K562 (cell line): ENCODE data around the gene TIMM9. TPM values are rescaled to one million over a fixed set of nuclear protein-coding genes. Genes with fewer than 3 reads are reported as not detected.

ENCODE experiments used
- ATAC-seq: fragments of 200-7000 bp; cut with Tn5 transposase; 3 replicates; pipeline ENCODE4 v1.9.1; 2020; ENCODE audit warnings: moderate library complexity
- BruUV-seq: library from RNA; stranded (reverse); fragments of 400-500 nt; replicated peaks from 2 replicates; lab custom pipeline; 2021; lab: Mats Ljungman, UMichigan
- CTCF ChIA-PET: fragments of 300-600 bp; formaldehyde crosslinking; extraction: SDS; loops from one replicate; lab custom pipeline; 2021; ENCODE audit warnings: low intra/inter-chr PET ratio; lab: Yijun Ruan, JAX
- POLR2A ChIA-PET: fragments of 300-600, 350-650 bp; sonication (Branson Sonifier 250); formaldehyde crosslinking; extraction: SDS; loops from one replicate; lab custom pipeline; 2021; ENCODE audit warnings: antibody characterized with exemption, inconsistent platforms; lab: Yijun Ruan, JAX
- DNase-seq, 4 experiments: peaks; one replicate each; pipeline versions ENCODE4 v3.0.0 to v3.0.0-alpha.2; 2011 to 2018; ENCODE audit warnings: low spot score in 3 of 4, mixed read lengths in 3 of 4; ENCODE audit errors: extremely low read depth in 1 of 4
- FAIRE-seq: peaks from 2 replicates; lab custom pipeline; 2011; peaks lifted over from hg19 to GRCh38; lab: Jason Lieb, UNC
- H2AFZ ChIP-seq: 2 replicates; pipeline ENCODE4 v1.6.0; 2011; ENCODE audit warnings: low read depth, low read length, control low read depth, inconsistent platforms
- H3K27ac ChIP-seq: fragments of 200-600 bp; 3 replicates; pipeline ENCODE4 v1.8.0; 2011; ENCODE audit warnings: low read depth, mild to moderate bottlenecking, control low read depth, inconsistent platforms, low read length, moderate library complexity, mixed read lengths; ENCODE audit errors: extremely low read depth
- H3K27me3 ChIP-seq, 2 experiments: fragments of 300-600 bp in 1 of 2; 2 replicates in 1 of 2; 3 replicates in 1 of 2; pipeline versions ENCODE4 v1.6.0 to v1.8.0; 2011; ENCODE audit warnings: inconsistent platforms in 2 of 2, low read length in 2 of 2, mild to moderate bottlenecking in 1 of 2, mixed read lengths in 1 of 2, moderate library complexity in 1 of 2; ENCODE audit not compliant: control insufficient read depth in 2 of 2, insufficient read depth in 2 of 2
- H3K36me3 ChIP-seq: fragments of 300-600 bp; 3 replicates; pipeline ENCODE4 v1.8.0; 2011; ENCODE audit warnings: mild to moderate bottlenecking, low read length, inconsistent platforms; ENCODE audit not compliant: control insufficient read depth, insufficient read depth
- H3K4me1 ChIP-seq, 2 experiments: fragments of 200-600 bp in 1 of 2; replicated peaks in 1 of 2; 2 replicates in 1 of 2; 3 replicates in 1 of 2; pipeline versions ENCODE4 v1.5.1 to v1.8.0; 2011; ENCODE audit warnings: inconsistent platforms in 2 of 2, low read length in 2 of 2, mild to moderate bottlenecking in 1 of 2, mixed read lengths in 1 of 2, moderate library complexity in 1 of 2; ENCODE audit not compliant: control insufficient read depth in 2 of 2, insufficient read depth in 2 of 2
- H3K4me2 ChIP-seq: 2 replicates; pipeline ENCODE4 v1.6.1; 2011; ENCODE audit warnings: low read length, control low read depth, inconsistent platforms, mixed read lengths; ENCODE audit not compliant: insufficient read depth
- H3K4me3 ChIP-seq: fragments of 200-600 bp; sonication (generic), shearing (Covaris generic); 2 replicates; pipeline ENCODE4 v1.5.1; 2016; ENCODE audit warnings: control low read depth, inconsistent platforms
- H3K79me2 ChIP-seq: fragments of 200-600 bp; 3 replicates; pipeline ENCODE4 v1.8.0; 2011; ENCODE audit warnings: low read length, inconsistent platforms; ENCODE audit not compliant: control insufficient read depth, insufficient read depth
- H3K9ac ChIP-seq, 2 experiments: 2 replicates each; pipeline versions ENCODE4 v1.6.0 to v1.6.1; 2011; ENCODE audit warnings: low read depth in 2 of 2, low read length in 2 of 2, control low read depth in 1 of 2, inconsistent platforms in 1 of 2, mild to moderate bottlenecking in 1 of 2, mixed read lengths in 1 of 2; ENCODE audit not compliant: insufficient read depth in 1 of 2
- H3K9me1 ChIP-seq: one replicate; pipeline ENCODE4 v1.6.0; 2011; ENCODE audit warnings: inconsistent platforms, mild to moderate bottlenecking, low read length, moderate library complexity; ENCODE audit not compliant: control insufficient read depth, insufficient read depth
- H3K9me3 ChIP-seq: replicated peaks from 2 replicates; pipeline ENCODE4 v1.5.1; 2011; ENCODE audit warnings: low read depth, low read length, inconsistent platforms; ENCODE audit not compliant: control insufficient read depth, insufficient read depth
- H4K20me1 ChIP-seq: replicated peaks from 2 replicates; pipeline ENCODE4 v1.6.1; 2011; ENCODE audit warnings: low read length, inconsistent platforms, mixed read lengths; ENCODE audit not compliant: control insufficient read depth, insufficient read depth
- CC2D1A ChIP-seq: fragments of 450-650 bp; IDR thresholded peaks from 2 replicates; pipeline ENCODE4 v1.6.1; 2017; ENCODE audit warnings: mild to moderate bottlenecking
- DEAF1 ChIP-seq: fragments of 450-650 bp; formaldehyde crosslinking; IDR thresholded peaks from 2 replicates; pipeline ENCODE4 v1.4.0; 2020; ENCODE audit warnings: mild to moderate bottlenecking, moderate library complexity
- ZBTB17 ChIP-seq: fragments of 450-650 bp; formaldehyde crosslinking; IDR thresholded peaks from 2 replicates; pipeline ENCODE4 v1.4.0; 2020; ENCODE audit warnings: mild to moderate bottlenecking
- WGBS: fragments of 100-300 bp; shearing (Covaris generic); methylation state at CpG from one replicate; pipeline ENCODE4 v1.1.6; 2016; ENCODE audit warnings: low coverage, mixed read lengths; ENCODE audit not compliant: insufficient coverage; ENCODE audit errors: missing lambda C conversion rate; 5-methylcytosine and 5-hydroxymethylcytosine counted together
- in situ Hi-C: fragments of 300-500 bp; cut with MboI; formaldehyde crosslinking; loops from 4 replicates; pipeline ENCODE4 v1.15.0; 2018; ENCODE audit warnings: inconsistent platforms, mixed read lengths
- intact Hi-C: fragments of 100-400 bp; cut with micrococcal nuclease; formaldehyde crosslinking; loops from 2 replicates; pipeline ENCODE4 v1.14.2; 2022
- polyA plus RNA-seq, 8 experiments: library from polyadenylated mRNA; depleted of rRNA in 4 of 8; stranded (reverse) in 5 of 8; unstranded in 3 of 8; fragments of >200 nt; fragmentation: Nextera tagmentation in 2 of 8; fragmentation: Illumina TruSeq in 1 of 8; extraction: Ambion mirVana in 2 of 8; extraction: Trizol in 1 of 8; gene quantifications; 2 replicates each; pipeline versions ENCODE4 v1.2.1 to v1.2.3, GENCODE V29; 2011 to 2014; ENCODE audit warnings: inconsistent platforms in 1 of 8, missing spikeins in 1 of 8
- total RNA-seq, 7 experiments: library from RNA; depleted of rRNA in 6 of 7; stranded (reverse); fragments of >200 nt in 6 of 7; fragmentation: Illumina TruSeq in 2 of 7; extraction: Trizol in 2 of 7; gene quantifications; 2 replicates each; pipeline versions ENCODE4 v1.2.1 to v1.2.3, GENCODE V29; 2011 to 2021; ENCODE audit warnings: low replicate concordance in 1 of 7

Gene TIMM9
- total and polyA plus RNA-seq, 9 of the 15 experiments (the other 6 are each of a cell fraction or from before 2014, with no cell fraction given) = 28.0 to 101 (median 54.3) TPM

GRCh38 chr14:58364316-58364715, 63.0 kb downstream of the TIMM9 start:
- ChIA-PET POLR2A (no interaction called here), CTCF (interaction anchor here (2.8 kb wide), 1 partner anchor 256 kb away, joined by 14 read pairs; no protein-coding TSS in a partner anchor)
- in situ Hi-C loops (loop anchor here (25.0 kb wide), 1 partner anchor 252 kb away; no protein-coding TSS in a partner anchor), intact Hi-C loops (no loop called here)
- H3K4me1 ChIP-seq = no peaks in the 10 kb centered on the region
- H3K27ac ChIP-seq = no peak overlapping the region
- no peak overlapping the region for H3K4me2 ChIP-seq
- H3K4me3 ChIP-seq = no peak overlapping the region
- no peaks in the 10 kb centered on the region for H3K9me1 ChIP-seq
- ATAC-seq (no peak), DNase-seq (no peak), FAIRE-seq (no peak)
- H4K20me1 ChIP-seq = no peaks in the 10 kb centered on the region
- peaks cover 34% of the 10 kb centered on the region; the same call in 2 of the 3 replicates for H3K36me3 ChIP-seq
- no peaks in the 10 kb centered on the region for H3K9me3 ChIP-seq
- H3K79me2 ChIP-seq = no peaks in the 10 kb centered on the region
- no peak for TF ChIP-seq ZBTB17 (CRISPR knock-in tag)
- TF ChIP-seq DEAF1 (CRISPR knock-in tag) = no peak
- TF ChIP-seq CC2D1A = no peak
- H3K9ac ChIP-seq = no peak overlapping the region
- no TSS peak for BruUV-seq
- no peaks in the 10 kb centered on the region for H3K27me3 ChIP-seq
- WGBS = 69% methylated on average over 2 of the region's 4 CpGs
- no peak overlapping the region for H2AFZ ChIP-seq
